K562 (cell line): ENCODE results near the gene IP6K1. TPM values are rescaled to one million over a fixed set of nuclear protein-coding genes. Genes with fewer than 3 reads are reported as not detected.

Source experiments
- ARID3A ChIP-seq: IDR thresholded peaks from 2 replicates; pipeline ENCODE4 v1.6.1; 2012; ENCODE audit warnings: low read depth, low read length, improper control_type of control experiment, borderline replicate concordance
- ARID3B ChIP-seq: fragments of 250-450 bp; sonication (Bioruptor Pico); IDR thresholded peaks from 2 replicates; pipeline ENCODE4 v1.4.0; 2020; ENCODE audit warnings: borderline replicate concordance
- CCAR2 ChIP-seq: fragments of 200-400 bp; formaldehyde crosslinking; IDR thresholded peaks from 2 replicates; pipeline ENCODE4 v1.6.1; 2017; ENCODE audit warnings: mild to moderate bottlenecking, low read depth, low read length
- CEBPB ChIP-seq: fragments of 450-650 bp; IDR thresholded peaks from 2 replicates; pipeline ENCODE4 v1.6.1; 2016; ENCODE audit warnings: missing genetic modification characterization, missing compliant biosample characterization
- ELF2 ChIP-seq: fragments of 250-450 bp; sonication (Bioruptor Pico); IDR thresholded peaks from 2 replicates; pipeline ENCODE4 v1.5.0; 2021; ENCODE audit warnings: mild to moderate bottlenecking
- EZH2 ChIP-seq: IDR thresholded peaks from 2 replicates; pipeline ENCODE4 v1.6.1; 2012; ENCODE audit warnings: low read depth, mild to moderate bottlenecking, inconsistent platforms, low read length, borderline replicate concordance
- HNRNPH1 ChIP-seq: fragments of 200-400 bp; formaldehyde crosslinking; optimal IDR thresholded peaks from 2 replicates; pipeline ENCODE3; 2017; ENCODE audit warnings: low read depth, mild to moderate bottlenecking, low read length, moderate library complexity
- MED1 ChIP-seq: sonication (generic); formaldehyde crosslinking; IDR thresholded peaks from 2 replicates; pipeline ENCODE4 v1.8.1; 2023; ENCODE audit warnings: missing genetic modification reagents, borderline replicate concordance
- PHB2 ChIP-seq: fragments of 450-650 bp; IDR thresholded peaks from 2 replicates; pipeline ENCODE4 v1.6.1; 2017; ENCODE audit warnings: low read depth
- PPARD ChIP-seq: fragments of 250-450 bp; sonication (Bioruptor Pico); IDR thresholded peaks from 2 replicates; pipeline ENCODE4 v1.8.0; 2022; ENCODE audit warnings: inconsistent platforms, mild to moderate bottlenecking, moderate library complexity
- RAD21 ChIP-seq, 2 experiments: fragments of 250-450 bp in 1 of 2; fragments of 450-650 bp in 1 of 2; sonication (Bioruptor Pico) in 1 of 2; formaldehyde crosslinking in 1 of 2; IDR thresholded peaks in 1 of 2; conservative IDR thresholded peaks in 1 of 2; 2 replicates each; pipeline versions ENCODE4 v1.4.0 to v1.8.0; 2020 to 2022; ENCODE audit warnings: mild to moderate bottlenecking in 2 of 2, moderate library complexity in 1 of 2
- RAD51 ChIP-seq: fragments of 450-650 bp; IDR thresholded peaks from 2 replicates; pipeline ENCODE4 v1.7.1; 2016; ENCODE audit warnings: low read depth, mild to moderate bottlenecking, borderline replicate concordance
- RHOXF2B ChIP-seq: fragments of 250-450 bp; sonication (Bioruptor Pico); conservative IDR thresholded peaks from 2 replicates; pipeline ENCODE4 v1.5.1; 2021
- SMARCE1 ChIP-seq: fragments of 450-650 bp; IDR thresholded peaks from 2 replicates; pipeline ENCODE4 v1.7.1; 2016; ENCODE audit warnings: mild to moderate bottlenecking
- SNRNP70 ChIP-seq: fragments of 200-400 bp; formaldehyde crosslinking; optimal IDR thresholded peaks from 2 replicates; pipeline ENCODE3; 2017; ENCODE audit warnings: low read depth, low read length
- TCF7 ChIP-seq: sonication (generic); IDR thresholded peaks from 2 replicates; pipeline ENCODE4 v1.6.1; 2016; ENCODE audit warnings: antibody characterized with exemption, borderline replicate concordance
- TFAM ChIP-seq: fragments of 250-450 bp; sonication (Bioruptor Pico); conservative IDR thresholded peaks from 2 replicates; pipeline ENCODE4 v1.5.0; 2021; ENCODE audit warnings: mild to moderate bottlenecking, moderate library complexity
- TFAP4 ChIP-seq: sonication (generic); formaldehyde crosslinking; IDR thresholded peaks from 2 replicates; pipeline ENCODE4 v1.8.0; 2022; ENCODE audit warnings: missing genetic modification reagents, mild to moderate bottlenecking, moderate library complexity, borderline replicate concordance
- XRCC3 ChIP-seq: fragments of 450-650 bp; IDR thresholded peaks from 2 replicates; pipeline ENCODE4 v1.6.1; 2017; ENCODE audit warnings: mild to moderate bottlenecking, moderate library complexity
- ZBTB1 ChIP-seq: sonication (generic); formaldehyde crosslinking; IDR thresholded peaks from 2 replicates; pipeline ENCODE4 v1.8.1; 2023; ENCODE audit warnings: missing genetic modification reagents, low read depth, mild to moderate bottlenecking, borderline replicate concordance
- ZBTB49 ChIP-seq: sonication (generic); formaldehyde crosslinking; IDR thresholded peaks from 2 replicates; pipeline ENCODE4 v1.8.0; 2022; ENCODE audit warnings: missing genetic modification reagents, mild to moderate bottlenecking, borderline replicate concordance
- ZNF263 ChIP-seq: sonication (generic); formaldehyde crosslinking; IDR thresholded peaks from 2 replicates; pipeline ENCODE4 v1.8.0; 2022; ENCODE audit warnings: mild to moderate bottlenecking, missing genetic modification reagents, borderline replicate concordance
- polyA plus RNA-seq, 8 experiments: library from polyadenylated mRNA; depleted of rRNA in 4 of 8; stranded (reverse) in 5 of 8; unstranded in 3 of 8; fragments of >200 nt; fragmentation: Nextera tagmentation in 2 of 8; fragmentation: Illumina TruSeq in 1 of 8; extraction: Ambion mirVana in 2 of 8; extraction: Trizol in 1 of 8; gene quantifications; 2 replicates each; pipeline versions ENCODE4 v1.2.1 to v1.2.3, GENCODE V29; 2011 to 2014; ENCODE audit warnings: inconsistent platforms in 1 of 8, missing spikeins in 1 of 8
- total RNA-seq, 7 experiments: library from RNA; depleted of rRNA in 6 of 7; stranded (reverse); fragments of >200 nt in 6 of 7; fragmentation: Illumina TruSeq in 2 of 7; extraction: Trizol in 2 of 7; gene quantifications; 2 replicates each; pipeline versions ENCODE4 v1.2.1 to v1.2.3, GENCODE V29; 2011 to 2021; ENCODE audit warnings: low replicate concordance in 1 of 7

The IP6K1 gene
- total and polyA plus RNA-seq, 9 of the 15 experiments (the other 6 are each of a cell fraction or from before 2014, with no cell fraction given), result 0.46 to 29.2 (median 13.1) TPM

- no peak for TF ChIP-seq ZBTB49 (CRISPR knock-in tag)
- no peak for TF ChIP-seq XRCC3
- TF ChIP-seq CCAR2, result no peak
- TF ChIP-seq PPARD (CRISPR knock-in tag), result no peak
- TF ChIP-seq TFAP4 (CRISPR knock-in tag), result peak; percentile 70
- no peak for TF ChIP-seq RAD51
- no peak for TF ChIP-seq ZBTB1 (CRISPR knock-in tag)
- TF ChIP-seq RHOXF2B (CRISPR knock-in tag), result no peak
- TF ChIP-seq HNRNPH1, result no peak
- TF ChIP-seq ELF2 (CRISPR knock-in tag), result no peak
- TF ChIP-seq ARID3B (CRISPR knock-in tag), result no peak
- no peak for TF ChIP-seq EZH2
- no peak for TF ChIP-seq SNRNP70
- 0 out of 2 replicates have a peak, but pooled peaks have one; percentile 7 for TF ChIP-seq TCF7
- no peak for TF ChIP-seq TFAM (CRISPR knock-in tag)
- TF ChIP-seq MED1 (CRISPR knock-in tag), result no peak
- TF ChIP-seq PHB2, result peak; percentile 18; the same call in 1 of the 2 replicates
- TF ChIP-seq RAD21 (CRISPR knock-in tag; conservative IDR thresholded peaks at IDR 0.05 in 1 of 2, IDR thresholded peaks at IDR 0.05 in 1 of 2), result no peak
- TF ChIP-seq ZNF263 (CRISPR knock-in tag), result no peak
- peak; percentile 35; the same call in 1 of the 2 replicates for TF ChIP-seq SMARCE1
- TF ChIP-seq CEBPB, result no peak
- TF ChIP-seq ARID3A, result no peak
These were observed 19.8 kb upstream of the IP6K1 start (continued) for GRCh38 chr3:49805897-49806701.
